Measurements from ENCODE around the gene ZC2HC1B. TPM values are rescaled to one million over a fixed set of nuclear protein-coding genes. Genes with fewer than 3 reads are reported as not detected.
"Not testable (repeated sequence)": the region's sequence is repeated elsewhere in the genome, so short reads cannot be mapped to it uniquely, and the experiment has no call there.

The ZC2HC1B gene
- polyA plus RNA-seq, 3 donors from 2014 or later = not detected

GRCh38 chr6:143845033-143845432, 19.2 kb upstream of the ZC2HC1B start:
- Mint-ChIP-seq H3K27ac (no peak overlapping the region), H3K4me3 (peak overlapping the region in 2 of 5 donors; percentile 35 to 51), H3K9me3 (no peaks in the 10 kb centered on the region), H3K4me1 (peaks cover 20 to 42% of the 10 kb centered on the region in 2 donors), H3K27me3 (ENCODE audit: low read depth in 3 of 3) (peaks cover 0 to 17% (median 13%) of the 10 kb centered on the region in 3 donors), H3K36me3 (peaks cover 22 to 36% (median 25%) of the 10 kb centered on the region in 3 donors)
- no peak for DNase-seq

DNA sequence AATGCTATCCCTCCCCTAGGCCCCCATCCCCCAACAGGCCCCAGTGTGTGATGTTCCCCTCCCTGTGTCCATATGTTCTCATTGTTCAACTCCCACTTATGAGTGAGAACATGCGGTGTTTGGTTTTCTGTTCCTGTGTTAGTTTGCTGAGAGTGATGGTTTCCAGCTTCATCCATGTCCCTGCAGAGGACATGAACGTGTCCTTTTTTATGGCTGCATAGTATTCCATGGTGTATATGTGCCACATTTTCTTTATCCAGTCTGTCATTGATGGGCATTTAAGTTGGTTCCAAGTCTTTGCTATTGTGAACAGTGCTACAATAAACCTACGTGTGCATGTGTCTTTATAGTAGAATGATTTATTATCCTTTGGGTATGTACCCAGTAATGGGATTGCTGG, 12.6 kb upstream of the ZC2HC1B start:
- not testable (repeated sequence) for H3K27ac Mint-ChIP-seq; H3K4me3 Mint-ChIP-seq; H3K9me3 Mint-ChIP-seq; DNase-seq; H3K27me3 Mint-ChIP-seq (ENCODE audit: low read depth in 3 of 3)
- Mint-ChIP-seq H3K4me1 (peaks cover 26 to 40% of the 10 kb centered on the region in 2 donors), H3K36me3 (peaks cover 78 to 88% (median 79%) of the 10 kb centered on the region in 3 donors)

GRCh38 chr6:143855057-143855456, 9.2 kb upstream of the ZC2HC1B start:
- not testable (repeated sequence) for H3K9me3 Mint-ChIP-seq; H3K27ac Mint-ChIP-seq; DNase-seq; H3K4me3 Mint-ChIP-seq; H3K27me3 Mint-ChIP-seq (ENCODE audit: low read depth in 3 of 3)
- H3K36me3 Mint-ChIP-seq = peaks cover 82 to 93% (median 85%) of the 10 kb centered on the region in 3 donors
- H3K4me1 Mint-ChIP-seq = peaks cover 26 to 34% of the 10 kb centered on the region in 2 donors

- not testable (repeated sequence) for H3K27ac Mint-ChIP-seq; H3K27me3 Mint-ChIP-seq (ENCODE audit: low read depth in 3 of 3)
These were observed 7.5 kb upstream of the ZC2HC1B start for GRCh38 chr6:143856762-143857161.

DNA sequence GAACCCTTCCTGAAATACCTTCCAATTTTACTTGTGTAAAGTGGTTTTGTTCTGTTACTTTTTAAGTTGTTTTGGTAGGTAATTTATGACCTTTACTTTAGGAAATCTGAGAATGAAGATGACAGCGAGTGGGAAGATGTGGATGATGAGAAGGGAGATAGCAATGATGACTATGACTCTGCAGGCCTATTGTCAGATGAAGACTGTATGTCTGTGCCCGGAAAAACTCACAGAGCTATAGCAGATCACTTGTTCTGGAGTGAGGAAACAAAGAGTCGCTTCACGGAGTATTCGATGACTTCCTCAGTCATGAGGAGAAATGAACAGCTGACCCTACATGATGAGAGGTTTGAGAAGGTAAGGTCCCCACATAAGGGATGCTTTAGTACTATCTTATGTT, 6.6 kb upstream of the ZC2HC1B start:
- Mint-ChIP-seq H3K27ac (no peak overlapping the region), H3K27me3 (ENCODE audit: low read depth in 3 of 3) (no peaks in the 10 kb centered on the region), H3K4me3 (no peak overlapping the region), H3K36me3 (peaks cover 63 to 81% (median 65%) of the 10 kb centered on the region in 3 donors), H3K9me3 (peaks cover 0 to 6% (median 0%) of the 10 kb centered on the region in 6 donors), H3K4me1 (peaks cover 24 to 30% of the 10 kb centered on the region in 2 donors)
- DNase-seq = no peak

More at GRCh38 chr6:143856762-143857161, 7.5 kb upstream of the ZC2HC1B start:
- H3K36me3 Mint-ChIP-seq = peaks cover 72 to 87% (median 74%) of the 10 kb centered on the region in 3 donors
- DNase-seq, H3K4me3 Mint-ChIP-seq, H3K9me3 Mint-ChIP-seq: not testable (repeated sequence)
- peaks cover 25 to 34% of the 10 kb centered on the region in 2 donors for H3K4me1 Mint-ChIP-seq

DNA sequence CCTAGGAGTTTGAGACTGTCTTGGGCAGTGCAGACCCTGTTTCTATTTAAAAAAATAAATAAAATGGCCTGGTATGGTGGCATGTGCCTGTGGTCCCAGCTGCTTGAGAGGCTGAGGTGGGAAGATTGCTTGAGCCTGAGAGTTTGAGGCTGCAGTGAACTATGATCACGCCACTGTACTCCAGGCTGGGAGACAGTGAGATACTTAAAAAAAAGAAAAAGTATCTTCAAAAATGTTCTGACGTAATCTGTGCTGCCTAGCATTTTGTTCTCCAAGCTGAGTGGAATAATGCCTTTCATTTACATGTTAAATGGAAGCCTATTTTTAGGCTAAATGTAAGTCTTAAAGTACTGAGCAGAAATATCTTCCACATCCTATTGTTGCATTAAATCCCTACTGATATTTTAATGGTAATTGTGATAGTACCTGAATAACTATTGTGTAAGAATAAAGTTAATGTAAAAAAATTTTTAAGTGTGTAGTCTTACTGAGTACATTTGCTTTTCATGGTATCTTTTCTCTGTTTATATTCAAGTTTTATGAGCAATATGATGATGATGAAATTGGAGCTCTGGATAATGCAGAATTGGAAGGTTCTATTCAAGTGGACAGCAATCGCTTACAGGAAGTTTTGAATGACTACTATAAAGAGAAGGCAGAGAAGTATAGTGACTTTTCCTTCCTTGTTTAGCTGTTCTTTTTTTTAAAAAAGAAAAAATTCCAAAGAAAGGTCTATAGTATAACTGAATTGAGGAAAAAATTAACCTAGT, 4.2 kb upstream of the ZC2HC1B start:
- no peak for DNase-seq
- peaks cover 0 to 1% (median 0%) of the 10 kb centered on the region in 3 donors for H3K27me3 Mint-ChIP-seq (ENCODE audit: low read depth in 3 of 3)
- H3K4me1 Mint-ChIP-seq = peaks cover 7 to 10% of the 10 kb centered on the region in 2 donors
- H3K27ac Mint-ChIP-seq = peak overlapping the region in 1 of 6 donors; percentile 70
- H3K9me3 Mint-ChIP-seq = peaks cover 0 to 2% (median 0%) of the 10 kb centered on the region in 6 donors
- no peak overlapping the region for H3K4me3 Mint-ChIP-seq
- peaks cover 46 to 76% (median 57%) of the 10 kb centered on the region in 3 donors for H3K36me3 Mint-ChIP-seq

DNA sequence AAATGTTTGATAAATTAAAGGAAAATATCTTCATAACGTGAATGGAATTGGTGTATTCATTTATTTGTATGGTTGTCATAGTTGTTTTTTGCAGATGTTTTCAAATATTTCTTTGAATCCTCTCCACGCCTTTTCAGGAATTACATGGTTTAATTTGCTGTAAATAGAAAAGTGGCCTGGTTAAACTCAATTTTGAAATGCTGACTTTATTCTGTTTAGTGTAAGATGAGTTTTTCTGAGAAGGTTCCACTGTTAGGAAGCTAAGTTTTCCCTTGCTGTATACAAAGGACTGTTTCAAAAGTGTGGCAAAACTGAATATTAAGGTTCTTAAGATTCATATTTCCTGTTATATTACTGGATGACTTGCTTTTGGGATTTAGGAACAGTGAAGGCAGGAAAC, 503 bp upstream of the ZC2HC1B start:
- H3K9me3 Mint-ChIP-seq = no peaks in the 10 kb centered on the region
- H3K36me3 Mint-ChIP-seq = peaks cover 30 to 63% (median 32%) of the 10 kb centered on the region in 3 donors
- no peak overlapping the region for H3K27ac Mint-ChIP-seq
- no peak for DNase-seq
- no peaks in the 10 kb centered on the region for H3K4me1 Mint-ChIP-seq
- H3K27me3 Mint-ChIP-seq (ENCODE audit: low read depth in 3 of 3) = peaks cover 0 to 1% (median 0%) of the 10 kb centered on the region in 3 donors
- H3K4me3 Mint-ChIP-seq = no peak overlapping the region

DNA sequence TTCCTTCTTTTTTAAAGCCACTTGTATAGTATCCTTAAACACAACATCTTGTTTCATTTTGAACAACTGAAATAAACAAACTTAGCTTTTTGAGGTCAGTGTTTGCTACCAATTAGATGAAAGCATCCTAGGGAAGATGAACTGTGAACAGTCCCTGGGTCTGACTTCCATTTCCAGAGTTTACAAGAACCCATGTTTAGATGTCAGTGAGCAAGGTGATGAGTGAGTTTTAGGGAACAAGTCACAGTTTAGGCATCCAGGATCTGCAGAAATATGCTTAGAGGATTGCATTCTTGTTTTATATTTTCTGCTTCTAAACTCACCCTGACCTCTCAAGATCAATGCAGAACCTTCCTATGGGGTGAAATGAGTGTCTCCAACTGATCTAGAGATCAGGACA, 3.0 kb downstream of the ZC2HC1B start:
- Mint-ChIP-seq H3K27ac (no peak overlapping the region), H3K27me3 (ENCODE audit: low read depth in 3 of 3) (peaks cover 0 to 1% (median 0%) of the 10 kb centered on the region in 3 donors), H3K4me3 (no peak overlapping the region), H3K4me1 (peaks cover 0 to 5% of the 10 kb centered on the region in 2 donors), H3K9me3 (no peaks in the 10 kb centered on the region), H3K36me3 (peaks cover 17 to 39% (median 20%) of the 10 kb centered on the region in 3 donors)
- no peak for DNase-seq

GRCh38 chr6:143868808-143869207, 4.5 kb downstream of the ZC2HC1B start:
- H3K36me3 Mint-ChIP-seq = peaks cover 12 to 30% (median 14%) of the 10 kb centered on the region in 3 donors
- not testable (repeated sequence) for H3K9me3 Mint-ChIP-seq; H3K27me3 Mint-ChIP-seq (ENCODE audit: low read depth in 3 of 3); H3K27ac Mint-ChIP-seq; DNase-seq; H3K4me3 Mint-ChIP-seq
- peaks cover 9 to 19% of the 10 kb centered on the region in 2 donors for H3K4me1 Mint-ChIP-seq

DNA sequence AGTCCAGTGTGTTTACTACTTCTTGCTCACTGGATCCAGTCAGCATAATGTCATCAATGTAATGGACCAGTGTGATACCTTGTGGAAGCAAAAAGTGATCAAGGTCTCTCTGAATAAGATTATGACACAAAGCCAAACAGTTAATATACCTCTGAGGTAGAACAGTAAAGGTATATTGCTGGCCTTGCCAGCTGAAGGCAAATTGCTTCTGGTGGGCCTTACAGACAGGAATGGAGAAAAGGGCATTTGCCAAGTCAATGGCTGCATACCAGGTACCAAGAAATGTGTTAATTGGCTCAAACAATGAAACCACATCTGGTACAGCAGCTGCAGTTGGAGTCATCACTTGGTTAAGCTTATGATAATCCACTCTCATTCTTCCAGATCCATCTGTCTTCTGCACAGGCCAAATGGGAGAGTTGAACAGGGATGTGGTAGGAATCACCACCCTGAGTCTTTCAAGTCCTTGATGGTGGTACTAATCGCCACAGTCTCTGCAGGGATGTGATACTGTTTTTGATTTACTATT, 7.0 kb downstream of the ZC2HC1B start:
- not testable (repeated sequence) for H3K4me3 Mint-ChIP-seq; H3K9me3 Mint-ChIP-seq; DNase-seq; H3K27ac Mint-ChIP-seq; H3K27me3 Mint-ChIP-seq (ENCODE audit: low read depth in 3 of 3)
- Mint-ChIP-seq H3K36me3 (peaks cover under 1 to 12% (median 10%) of the 10 kb centered on the region in 3 donors), H3K4me1 (peaks cover 9 to 19% of the 10 kb centered on the region in 2 donors)

DNA sequence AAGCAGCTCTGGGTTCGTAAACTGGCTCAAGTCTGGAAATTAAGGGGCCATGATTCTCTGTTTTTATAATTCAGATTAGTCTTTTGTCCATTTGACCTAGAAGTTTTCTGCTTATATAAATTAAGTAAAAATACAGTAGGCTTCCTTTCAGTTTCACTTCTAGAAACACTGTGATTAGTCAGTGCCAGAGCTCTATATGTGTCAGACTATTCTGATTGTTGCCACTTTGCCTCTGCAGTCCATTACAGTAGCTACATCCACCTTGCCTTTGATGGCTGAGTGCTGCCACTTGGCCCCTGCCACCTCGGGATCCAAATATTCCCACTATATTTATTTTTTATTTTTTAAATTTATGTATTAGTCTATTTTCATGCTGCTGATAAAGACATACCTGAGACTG, 7.9 kb downstream of the ZC2HC1B start:
- Mint-ChIP-seq H3K27ac (peak overlapping the region in 3 of 6 donors; percentile 18 to 68 (median 25)), H3K36me3 (peaks cover 0 to 8% (median 3%) of the 10 kb centered on the region in 3 donors), H3K9me3 (peaks cover 0 to 2% (median 0%) of the 10 kb centered on the region in 6 donors), H3K4me3 (peak overlapping the region in 1 of 5 donors; percentile 24), H3K4me1 (peaks cover 9 to 19% of the 10 kb centered on the region in 2 donors), H3K27me3 (ENCODE audit: low read depth in 3 of 3) (peaks cover 0 to 2% (median 0%) of the 10 kb centered on the region in 3 donors)
- peak in 2 of 3 donors; percentile 2 to 4 for DNase-seq

DNA sequence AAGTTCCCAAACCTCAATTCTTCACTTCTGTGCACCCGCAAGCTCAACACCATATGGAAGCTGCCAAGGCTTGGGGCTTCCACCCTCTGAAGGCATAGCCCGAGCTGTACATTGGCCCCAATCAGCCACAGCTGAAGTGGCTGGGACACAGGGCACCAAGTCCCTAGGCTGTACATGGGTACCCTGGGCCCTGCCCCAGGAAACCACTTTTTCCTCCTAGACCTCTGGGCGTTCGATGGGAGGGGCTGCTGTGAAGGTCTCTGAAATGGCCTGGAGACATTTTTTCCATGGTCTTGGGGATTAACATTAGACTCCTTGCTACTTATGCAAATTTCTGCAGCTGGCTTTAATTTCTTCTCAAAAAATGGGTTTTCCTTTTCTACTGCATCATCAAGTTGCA, 9.3 kb downstream of the ZC2HC1B start:
- DNase-seq; H3K36me3 Mint-ChIP-seq; H3K4me3 Mint-ChIP-seq; H3K27ac Mint-ChIP-seq; H3K9me3 Mint-ChIP-seq; H3K27me3 Mint-ChIP-seq (ENCODE audit: low read depth in 3 of 3): not testable (repeated sequence)
- peaks cover 9 to 19% of the 10 kb centered on the region in 2 donors for H3K4me1 Mint-ChIP-seq

- H3K4me3 Mint-ChIP-seq; H3K27me3 Mint-ChIP-seq (ENCODE audit: low read depth in 3 of 3); H3K9me3 Mint-ChIP-seq; H3K27ac Mint-ChIP-seq; H3K36me3 Mint-ChIP-seq; DNase-seq: not testable (repeated sequence)
- peaks cover 9 to 19% of the 10 kb centered on the region in 2 donors for H3K4me1 Mint-ChIP-seq
These were observed 10.2 kb downstream of the ZC2HC1B start for GRCh38 chr6:143874503-143874902.

GRCh38 chr6:143877584-143878271, 13.5 kb downstream of the ZC2HC1B start:
- H3K27me3 Mint-ChIP-seq (ENCODE audit: low read depth in 3 of 3) = peaks cover 0 to 4% (median 2%) of the 10 kb centered on the region in 3 donors
- no peaks in the 10 kb centered on the region for H3K9me3 Mint-ChIP-seq
- peaks cover 0 to 8% (median 0%) of the 10 kb centered on the region in 3 donors for H3K36me3 Mint-ChIP-seq
- no peak overlapping the region for H3K4me3 Mint-ChIP-seq
- DNase-seq = no peak
- peaks cover 6 to 9% of the 10 kb centered on the region in 2 donors for H3K4me1 Mint-ChIP-seq
- H3K27ac Mint-ChIP-seq = no peak overlapping the region
